Measurements from ENCODE around the gene TUBB1. TPM values are rescaled to one million over a fixed set of nuclear protein-coding genes. Genes with fewer than 3 reads are reported as not detected.

The TUBB1 gene
- total and polyA plus RNA-seq, 2 of the 13 experiments (the other 11 are each of a cell fraction or from before 2014, with no cell fraction given) = 0.11 to 57.6 TPM

DNA sequence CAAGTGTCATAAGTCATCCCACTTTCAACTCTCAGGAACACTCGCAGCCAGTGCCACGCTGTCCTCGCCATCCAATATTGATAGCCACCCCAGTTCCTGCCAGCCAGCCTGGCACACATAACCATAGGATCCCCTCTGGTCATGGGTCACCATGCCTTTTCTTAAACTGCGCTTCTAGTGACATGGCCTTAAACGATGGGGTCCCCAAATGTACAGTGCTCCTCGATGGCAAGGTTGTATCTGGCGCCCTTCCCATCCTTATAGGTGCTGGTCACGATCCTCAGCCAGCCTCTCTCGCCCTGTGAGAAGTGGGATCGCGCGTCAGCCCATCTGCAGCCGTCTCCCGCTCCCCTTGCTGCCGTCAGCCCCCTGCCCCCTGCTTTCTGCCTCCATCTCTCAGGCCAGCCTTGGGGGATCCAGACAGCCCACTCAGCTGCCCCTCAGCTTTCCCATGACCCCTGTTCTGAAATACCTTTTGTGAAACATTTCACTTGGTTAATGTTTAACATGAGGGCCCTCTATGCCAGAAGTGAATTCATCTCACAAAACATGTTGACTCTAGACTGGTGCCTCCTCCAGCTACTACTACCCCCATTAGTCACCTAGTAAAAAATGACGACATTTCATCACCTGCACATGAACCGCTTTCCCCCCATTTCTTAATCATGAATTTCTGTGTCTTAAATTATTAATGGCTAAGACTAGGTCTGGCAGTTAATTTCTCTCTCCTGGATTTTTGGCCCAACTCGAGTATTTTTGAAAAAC, 23.6 kb upstream of the TUBB1 start (continued):
- TF ChIP-seq SNAPC4 (CRISPR knock-in tag; IDR thresholded peaks at IDR 0.05) (no peak), U2AF2 (IDR thresholded peaks at IDR 0.05; ENCODE audit: low read depth, low read length) (no peak), ZBTB1 (CRISPR knock-in tag; IDR thresholded peaks at IDR 0.05; ENCODE audit: borderline replicate concordance) (no peak), BORCS8-MEF2B (CRISPR knock-in tag; IDR thresholded peaks at IDR 0.05) (0 out of 2 replicates have a peak, but pooled peaks have one; percentile 50), ZNF34 (CRISPR knock-in tag; IDR thresholded peaks at IDR 0.05; ENCODE audit: borderline replicate concordance) (no peak), ZNF775 (CRISPR knock-in tag; IDR thresholded peaks at IDR 0.05; ENCODE audit: borderline replicate concordance) (no peak), TMF1 (CRISPR knock-in tag; IDR thresholded peaks at IDR 0.05; ENCODE audit: low read depth) (no peak), ARID5B (CRISPR knock-in tag; IDR thresholded peaks at IDR 0.05) (peak; percentile 76), NKX3-1 (CRISPR knock-in tag; IDR thresholded peaks at IDR 0.05) (no peak), GPBP1L1 (CRISPR knock-in tag; IDR thresholded peaks at IDR 0.05) (no peak), ZSCAN30 (CRISPR knock-in tag; IDR thresholded peaks at IDR 0.05) (no peak), RFXAP (CRISPR knock-in tag; IDR thresholded peaks at IDR 0.05; ENCODE audit: borderline replicate concordance) (no peak)
